ENCODE data around the gene CDK2. TPM values are rescaled to one million over a fixed set of nuclear protein-coding genes. Genes with fewer than 3 reads are reported as not detected.
A peak's percentile ranks its signal among the peaks of the same experiment; 100 is the strongest.

CDK2 gene
- total RNA-seq, 2 experiments from 2014 or later = 15.8 to 16.0 TPM

DNA sequence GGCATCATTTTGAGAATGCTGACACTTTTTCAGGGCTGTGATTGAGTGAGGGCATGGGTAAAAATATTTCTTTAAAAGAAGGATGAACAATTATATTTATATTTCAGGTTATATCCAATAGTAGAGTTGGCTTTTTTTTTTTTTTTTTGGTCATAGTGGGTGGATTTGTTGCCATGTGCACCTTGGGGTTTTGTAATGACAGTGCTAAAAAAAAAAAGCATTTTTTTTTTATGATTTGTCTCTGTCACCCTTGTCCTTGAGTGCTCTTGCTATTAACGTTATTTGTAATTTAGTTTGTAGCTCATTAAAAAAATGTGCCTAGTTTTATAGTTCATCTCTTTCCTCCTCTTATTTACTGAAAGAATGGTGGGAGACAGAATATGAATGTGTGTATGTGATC lies 5.8 kb downstream of the CDK2 start:
- H3K27me3 Mint-ChIP-seq = no peaks in the 10 kb centered on the region
- Histone ChIP-seq H3K4me1 (ENCODE audit: insufficient read depth, low read length) (peaks cover 33% of the 10 kb centered on the region), H3K27me3 (ENCODE audit: control insufficient read depth in 1 of 2, insufficient read depth in 2 of 2, low read length in 2 of 2) (no peaks in the 10 kb centered on the region), H3K4me3 (ENCODE audit: low read length) (peak overlapping the region; percentile 68), H3K27ac (ENCODE audit: low read depth in 1 of 2, low read length in 2 of 2) (peak overlapping the region in 1 of 2 donors; percentile 82), H3K36me3 (ENCODE audit: insufficient read depth, low read length) (peaks cover 9% of the 10 kb centered on the region), H3K9me3 (ENCODE audit: control insufficient read depth in 1 of 2, insufficient read depth in 1 of 2, low read length in 2 of 2) (no peaks in the 10 kb centered on the region)
- ChIA-PET POLR2A (interaction anchor here (2.9 kb wide), 1 partner anchor 37 kb away, joined by 57 read pairs; no protein-coding TSS in a partner anchor), CTCF (interaction anchor here (1.7 to 2.9 kb wide), 3 partner anchors 24 to 46 kb away, joined by 5 to 18 read pairs (median 6); partner anchors contain the start of gene SUOX)
- H3K4me3 Mint-ChIP-seq = peak overlapping the region; percentile 76
- H3K27ac Mint-ChIP-seq = no peak overlapping the region
- DNase-seq (no peak), ATAC-seq (ENCODE audit: poor library complexity) (no peak)
- TF ChIP-seq, protein P1, sequence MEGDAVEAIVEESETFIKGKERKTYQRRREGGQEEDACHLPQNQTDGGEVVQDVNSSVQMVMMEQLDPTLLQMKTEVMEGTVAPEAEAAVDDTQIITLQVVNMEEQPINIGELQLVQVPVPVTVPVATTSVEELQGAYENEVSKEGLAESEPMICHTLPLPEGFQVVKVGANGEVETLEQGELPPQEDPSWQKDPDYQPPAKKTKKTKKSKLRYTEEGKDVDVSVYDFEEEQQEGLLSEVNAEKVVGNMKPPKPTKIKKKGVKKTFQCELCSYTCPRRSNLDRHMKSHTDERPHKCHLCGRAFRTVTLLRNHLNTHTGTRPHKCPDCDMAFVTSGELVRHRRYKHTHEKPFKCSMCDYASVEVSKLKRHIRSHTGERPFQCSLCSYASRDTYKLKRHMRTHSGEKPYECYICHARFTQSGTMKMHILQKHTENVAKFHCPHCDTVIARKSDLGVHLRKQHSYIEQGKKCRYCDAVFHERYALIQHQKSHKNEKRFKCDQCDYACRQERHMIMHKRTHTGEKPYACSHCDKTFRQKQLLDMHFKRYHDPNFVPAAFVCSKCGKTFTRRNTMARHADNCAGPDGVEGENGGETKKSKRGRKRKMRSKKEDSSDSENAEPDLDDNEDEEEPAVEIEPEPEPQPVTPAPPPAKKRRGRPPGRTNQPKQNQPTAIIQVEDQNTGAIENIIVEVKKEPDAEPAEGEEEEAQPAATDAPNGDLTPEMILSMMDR (IDR thresholded peaks at IDR 0.05) = no peak
- peaks cover 18% of the 10 kb centered on the region for H3K4me1 Mint-ChIP-seq (ENCODE audit: low read depth)
- no peaks in the 10 kb centered on the region for H3K9me3 Mint-ChIP-seq
- H3K36me3 Mint-ChIP-seq (ENCODE audit: low read depth) = peaks cover 4% of the 10 kb centered on the region
- intact Hi-C loops (cut with DNase I, micrococcal nuclease) = no loop called here

DNA sequence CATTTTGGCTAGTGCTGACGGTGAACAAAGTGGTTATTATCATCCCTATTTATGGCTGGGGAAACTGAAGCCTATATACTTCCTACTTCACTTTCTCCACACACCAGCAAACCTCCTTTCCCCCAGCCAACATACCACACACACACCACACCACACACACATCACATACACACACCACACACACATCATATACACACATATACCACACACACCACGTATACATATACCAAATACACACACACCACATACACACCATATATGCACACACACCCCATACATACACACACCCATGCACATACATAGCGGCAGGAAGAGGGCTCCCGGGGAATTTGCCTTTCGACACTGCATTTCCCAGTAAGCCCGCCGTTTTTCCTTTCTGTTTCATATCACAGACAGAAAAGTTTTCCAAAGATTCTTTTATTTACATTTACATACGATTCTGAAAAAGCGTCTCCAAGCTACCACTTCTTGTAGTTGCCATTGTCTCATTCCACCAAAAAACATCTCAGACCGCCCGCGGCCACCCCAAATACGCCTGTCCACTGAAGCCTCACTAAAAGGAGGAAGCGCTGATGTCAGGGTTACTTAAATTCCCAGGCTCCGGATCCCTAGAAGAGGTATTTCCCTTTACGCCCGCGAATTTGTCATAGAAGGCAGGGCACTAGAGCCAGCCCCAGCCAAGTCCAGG lies 6.4 kb downstream of the CDK2 start:
- DNase-seq = no peak
- H3K36me3 ChIP-seq (ENCODE audit: insufficient read depth, low read length) = peaks cover 12% of the 10 kb centered on the region
- Mint-ChIP-seq H3K27me3 (no peaks in the 10 kb centered on the region), H3K9me3 (no peaks in the 10 kb centered on the region), H3K4me1 (ENCODE audit: low read depth) (peaks cover 17% of the 10 kb centered on the region), H3K36me3 (ENCODE audit: low read depth) (peaks cover 9% of the 10 kb centered on the region), H3K27ac (no peak overlapping the region), H3K4me3 (no peak overlapping the region)
- H3K4me1 ChIP-seq (ENCODE audit: insufficient read depth, low read length) = peaks cover 27% of the 10 kb centered on the region
- peak overlapping the region; percentile 68 for H3K4me3 ChIP-seq (ENCODE audit: low read length)
- intact Hi-C loops (cut with DNase I, micrococcal nuclease) = loop anchor here in 1 of 2 experiments (1.0 kb wide), 1 partner anchor 44 kb away; no protein-coding TSS in a partner anchor
- ChIA-PET CTCF (interaction anchor here (0.9 to 2.9 kb wide), 6 partner anchors 23 to 664 kb away, joined by 3 to 18 read pairs (median 5); partner anchors contain the start of genes PYM1 and SUOX), POLR2A (interaction anchor here (0.7 to 2.9 kb wide), 52 partner anchors 8 to 1693 kb away, joined by 3 to 80 read pairs (median 6); partner anchors contain the start of genes BLOC1S1, CBX5, CNPY2 and DGKA)
- ATAC-seq (ENCODE audit: poor library complexity) = no peak
- H3K27me3 ChIP-seq (ENCODE audit: control insufficient read depth in 1 of 2, insufficient read depth in 2 of 2, low read length in 2 of 2) = no peaks in the 10 kb centered on the region
- H3K9me3 ChIP-seq (ENCODE audit: control insufficient read depth in 1 of 2, insufficient read depth in 1 of 2, low read length in 2 of 2) = no peaks in the 10 kb centered on the region
- TF ChIP-seq, protein P1 (IDR thresholded peaks at IDR 0.05) = no peak
- H3K27ac ChIP-seq (ENCODE audit: low read depth in 1 of 2, low read length in 2 of 2) = peak overlapping the region; percentile 67 to 82

GRCh38 chr12:55973599-55974307 lies 7.1 kb downstream of the CDK2 start, which contains the start of gene RAB5B:
RAB5B (plus strand) TSS chr12:55974078; CDS start chr12:55986961, 12,883 bp downstream.
- peak within 1 kb of the TSS; percentile 82 to 86 for H3K27ac ChIP-seq (ENCODE audit: low read depth in 1 of 2, low read length in 2 of 2)
- H3K36me3 Mint-ChIP-seq (ENCODE audit: low read depth) = peaks cover 13% of the 10 kb centered on the region
- ChIA-PET CTCF (interaction anchor here (0.9 to 2.9 kb wide), 10 partner anchors 22 to 663 kb away, joined by 3 to 18 read pairs (median 5); partner anchors contain the start of genes ORMDL2, PYM1, SARNP and SUOX), POLR2A (interaction anchor here (0.6 to 2.9 kb wide), 64 partner anchors 9 to 1693 kb away, joined by 3 to 80 read pairs (median 5); partner anchors contain the start of genes BLOC1S1, CBX5, CNPY2 and COQ10A)
- no peak within 1 kb of the TSS for H3K27ac Mint-ChIP-seq
- no peaks in the 10 kb centered on the region for H3K27me3 Mint-ChIP-seq
- TF ChIP-seq, protein P1 (IDR thresholded peaks at IDR 0.05) = no peak
- no peak within 1 kb of the TSS for H3K4me3 Mint-ChIP-seq
- peaks cover 26% of the 10 kb centered on the region for H3K4me1 ChIP-seq (ENCODE audit: insufficient read depth, low read length)
- intact Hi-C loops (cut with DNase I, micrococcal nuclease) = loop anchor here (1.0 to 2.0 kb wide), 2 partner anchors 43 to 44 kb away; partner anchors contain the start of gene DGKA (in 1 of the 2)
- peak within 1 kb of the TSS; percentile 74 for H3K4me3 ChIP-seq (ENCODE audit: low read length)
- H3K4me1 Mint-ChIP-seq (ENCODE audit: low read depth) = peaks cover 18% of the 10 kb centered on the region
- ATAC-seq (ENCODE audit: poor library complexity) (peak; percentile 86), DNase-seq (peak; percentile 92 to 100 (median 96))
- H3K36me3 ChIP-seq (ENCODE audit: insufficient read depth, low read length) = peaks cover 12% of the 10 kb centered on the region
- H3K27me3 ChIP-seq (ENCODE audit: control insufficient read depth in 1 of 2, insufficient read depth in 2 of 2, low read length in 2 of 2) = no peaks in the 10 kb centered on the region
- H3K9me3 Mint-ChIP-seq = no peaks in the 10 kb centered on the region
- H3K9me3 ChIP-seq (ENCODE audit: control insufficient read depth in 1 of 2, insufficient read depth in 1 of 2, low read length in 2 of 2) = no peaks in the 10 kb centered on the region

All from CD4-positive, alpha-beta T cell (primary cell).